HepG2 (cell line): Measurements from ENCODE around the gene COQ8B. TPM values are rescaled to one million over a fixed set of nuclear protein-coding genes. Genes with fewer than 3 reads are reported as not detected.

Experiments used
- DMAP1 ChIP-seq: IDR thresholded peaks from 2 replicates; pipeline ENCODE4 v1.6.1; 2016
- ELF3 ChIP-seq: IDR thresholded peaks from 2 replicates; pipeline ENCODE4 v1.6.1; 2016; ENCODE audit warnings: missing genetic modification reagents, missing compliant biosample characterization
- ELF4 ChIP-seq: sonication (generic); formaldehyde crosslinking; IDR thresholded peaks from 2 replicates; pipeline ENCODE4 v1.5.0; 2020; ENCODE audit warnings: missing genetic modification reagents, mild to moderate bottlenecking, moderate library complexity, borderline replicate concordance
- ETV6 ChIP-seq: sonication (generic); formaldehyde crosslinking; conservative IDR thresholded peaks from 2 replicates; pipeline ENCODE4 v1.4.0; 2020; ENCODE audit warnings: missing genetic modification reagents
- GATA4 ChIP-seq: sonication (generic); IDR thresholded peaks from 2 replicates; pipeline ENCODE4 v1.6.1; 2016; ENCODE audit warnings: antibody characterized with exemption, low read depth, borderline replicate concordance
- HMG20B ChIP-seq: conservative IDR thresholded peaks from 2 replicates; pipeline ENCODE4 v1.6.1; 2016; ENCODE audit warnings: missing genetic modification reagents, missing compliant biosample characterization
- KDM5B ChIP-seq: sonication (generic); formaldehyde crosslinking; IDR thresholded peaks from 2 replicates; pipeline ENCODE4 v1.4.0; 2020; ENCODE audit warnings: missing genetic modification reagents, mild to moderate bottlenecking, borderline replicate concordance
- MED1 ChIP-seq: sonication (generic); formaldehyde crosslinking; IDR thresholded peaks from 2 replicates; pipeline ENCODE4 v1.4.0; 2020; ENCODE audit warnings: missing genetic modification reagents
- MEIS1 ChIP-seq: sonication (generic); formaldehyde crosslinking; IDR thresholded peaks from 2 replicates; pipeline ENCODE4 v1.9.0; 2021; ENCODE audit warnings: mild to moderate bottlenecking, missing genetic modification reagents, moderate library complexity, borderline replicate concordance
- PBX2 ChIP-seq: IDR thresholded peaks from 2 replicates; pipeline ENCODE4 v1.6.1; 2016; ENCODE audit warnings: control low read depth
- PHF5A ChIP-seq: IDR thresholded peaks from one replicate; pipeline ENCODE4 v1.6.1; 2018; ENCODE audit warnings: low read depth, missing genetic modification reagents; ENCODE audit not compliant: unreplicated experiment
- PRDM10 ChIP-seq: sonication (generic); formaldehyde crosslinking; IDR thresholded peaks from 2 replicates; pipeline ENCODE4 v1.4.0; 2020; ENCODE audit warnings: low read depth, missing genetic modification reagents
- SNAPC5 ChIP-seq: sonication (generic); formaldehyde crosslinking; IDR thresholded peaks from 2 replicates; pipeline ENCODE4 v1.8.1; 2023; ENCODE audit warnings: mild to moderate bottlenecking, missing genetic modification reagents, borderline replicate concordance
- STAG1 ChIP-seq: sonication (generic); formaldehyde crosslinking; IDR thresholded peaks from 2 replicates; pipeline ENCODE4 v1.4.0; 2020; ENCODE audit warnings: missing genetic modification reagents
- TCF7 ChIP-seq: sonication (generic); IDR thresholded peaks from 2 replicates; pipeline ENCODE4 v1.6.1; 2016; ENCODE audit warnings: antibody characterized with exemption, low read depth
- ZFP1 ChIP-seq: IDR thresholded peaks from 2 replicates; pipeline ENCODE4 v1.6.1; 2016
- ZNF235 ChIP-seq: sonication (generic); formaldehyde crosslinking; IDR thresholded peaks from 2 replicates; pipeline ENCODE4 v1.8.1; 2023; ENCODE audit warnings: mild to moderate bottlenecking, missing genetic modification reagents, borderline replicate concordance
- ZNF263 ChIP-seq: sonication (generic); formaldehyde crosslinking; IDR thresholded peaks from 2 replicates; pipeline ENCODE4 v1.4.0; 2020; ENCODE audit warnings: missing genetic modification reagents
- ZNF629 ChIP-seq: sonication (generic); formaldehyde crosslinking; conservative IDR thresholded peaks from 2 replicates; pipeline ENCODE4 v1.5.0; 2020; ENCODE audit warnings: missing genetic modification reagents
- ZNF879 ChIP-seq: sonication (generic); formaldehyde crosslinking; IDR thresholded peaks from 2 replicates; pipeline ENCODE4 v1.8.1; 2023; ENCODE audit warnings: missing genetic modification reagents
- polyA plus RNA-seq, 8 experiments: library from polyadenylated mRNA; depleted of rRNA in 3 of 8; stranded (reverse) in 7 of 8; unstranded in 1 of 8; fragments of >200 nt; fragmentation: Illumina TruSeq in 4 of 8; extraction: Trizol in 4 of 8; gene quantifications; 2 replicates each; pipeline versions ENCODE4 v1.2.1 to v1.2.3, GENCODE V29; 2011 to 2016; ENCODE audit warnings: low read depth in 4 of 8, missing spikeins in 1 of 8, mixed read lengths in 1 of 8; ENCODE audit not compliant: insufficient read depth in 1 of 8
- total RNA-seq, 5 experiments: library from RNA; depleted of rRNA; stranded (reverse); fragments of >200 nt; fragmentation: Illumina TruSeq; extraction: Trizol; gene quantifications; 2 replicates each; pipeline ENCODE4 v1.2.3, GENCODE V29; 2016; ENCODE audit warnings: low read depth in 1 of 5
- TF ChIP-seq, protein P1 (sequence below): sonication (generic); formaldehyde crosslinking; IDR thresholded peaks from 2 replicates; pipeline ENCODE4 v1.9.0; 2021; ENCODE audit warnings: missing genetic modification reagents, borderline replicate concordance
- TF ChIP-seq, protein P2 (sequence below): sonication (generic); formaldehyde crosslinking; IDR thresholded peaks from 2 replicates; pipeline ENCODE4 v1.5.0; 2020; ENCODE audit warnings: missing genetic modification reagents, mild to moderate bottlenecking, borderline replicate concordance
- TF ChIP-seq, protein P3 (sequence below): sonication (generic); formaldehyde crosslinking; IDR thresholded peaks from 2 replicates; pipeline ENCODE4 v1.4.0; 2020; ENCODE audit warnings: mild to moderate bottlenecking, missing genetic modification reagents

COQ8B gene
- total and polyA plus RNA-seq, 2 of the 13 experiments (the other 11 are each of a cell fraction or from before 2014, with no cell fraction given) = 12.3 to 17.2 TPM

DNA sequence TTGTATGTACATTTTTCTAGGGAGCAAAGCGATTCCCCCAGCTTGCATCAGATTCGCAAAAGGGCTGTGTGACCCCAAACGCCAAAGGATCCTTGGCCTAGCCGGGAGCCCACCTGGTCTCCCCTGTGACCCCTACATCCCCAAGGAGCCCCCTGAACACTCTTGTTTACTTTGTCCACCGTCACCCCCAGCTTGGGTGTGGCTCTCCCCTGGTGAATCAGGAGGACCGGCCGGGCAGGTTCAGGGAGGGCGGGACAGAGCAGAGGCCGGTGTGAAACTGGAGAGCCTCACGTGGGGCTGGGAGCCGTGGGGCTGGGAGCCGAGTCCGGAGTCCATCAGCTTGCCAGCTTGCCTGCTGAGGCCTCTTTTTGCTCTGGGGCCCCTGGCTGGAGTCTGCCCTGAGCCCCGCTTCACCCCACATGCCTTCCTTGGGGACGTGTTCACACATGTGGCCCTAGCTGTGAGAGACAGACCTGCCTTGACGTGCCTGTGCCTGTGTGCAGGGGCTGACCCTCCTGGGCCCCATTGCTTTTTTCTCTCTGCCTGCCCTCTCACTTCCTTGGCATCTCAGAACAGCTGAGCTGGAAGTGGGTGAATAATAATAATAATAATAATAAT is 2.2 kb upstream of the COQ8B start (continued):
- TF ChIP-seq, protein P1, sequence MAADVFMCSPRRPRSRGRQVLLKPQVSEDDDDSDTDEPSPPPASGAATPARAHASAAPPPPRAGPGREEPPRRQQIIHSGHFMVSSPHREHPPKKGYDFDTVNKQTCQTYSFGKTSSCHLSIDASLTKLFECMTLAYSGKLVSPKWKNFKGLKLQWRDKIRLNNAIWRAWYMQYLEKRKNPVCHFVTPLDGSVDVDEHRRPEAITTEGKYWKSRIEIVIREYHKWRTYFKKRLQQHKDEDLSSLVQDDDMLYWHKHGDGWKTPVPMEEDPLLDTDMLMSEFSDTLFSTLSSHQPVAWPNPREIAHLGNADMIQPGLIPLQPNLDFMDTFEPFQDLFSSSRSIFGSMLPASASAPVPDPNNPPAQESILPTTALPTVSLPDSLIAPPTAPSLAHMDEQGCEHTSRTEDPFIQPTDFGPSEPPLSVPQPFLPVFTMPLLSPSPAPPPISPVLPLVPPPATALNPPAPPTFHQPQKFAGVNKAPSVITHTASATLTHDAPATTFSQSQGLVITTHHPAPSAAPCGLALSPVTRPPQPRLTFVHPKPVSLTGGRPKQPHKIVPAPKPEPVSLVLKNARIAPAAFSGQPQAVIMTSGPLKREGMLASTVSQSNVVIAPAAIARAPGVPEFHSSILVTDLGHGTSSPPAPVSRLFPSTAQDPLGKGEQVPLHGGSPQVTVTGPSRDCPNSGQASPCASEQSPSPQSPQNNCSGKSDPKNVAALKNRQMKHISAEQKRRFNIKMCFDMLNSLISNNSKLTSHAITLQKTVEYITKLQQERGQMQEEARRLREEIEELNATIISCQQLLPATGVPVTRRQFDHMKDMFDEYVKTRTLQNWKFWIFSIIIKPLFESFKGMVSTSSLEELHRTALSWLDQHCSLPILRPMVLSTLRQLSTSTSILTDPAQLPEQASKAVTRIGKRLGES = no peak
- no peak for TF ChIP-seq PHF5A (CRISPR knock-in tag)
- TF ChIP-seq PRDM10 = no peak
- no peak for TF ChIP-seq ZNF879 (CRISPR knock-in tag)
- no peak for TF ChIP-seq STAG1 (CRISPR knock-in tag)
- peak; percentile 46; the same call in 1 of the 2 replicates for TF ChIP-seq KDM5B (CRISPR knock-in tag)
- TF ChIP-seq, protein P2, sequence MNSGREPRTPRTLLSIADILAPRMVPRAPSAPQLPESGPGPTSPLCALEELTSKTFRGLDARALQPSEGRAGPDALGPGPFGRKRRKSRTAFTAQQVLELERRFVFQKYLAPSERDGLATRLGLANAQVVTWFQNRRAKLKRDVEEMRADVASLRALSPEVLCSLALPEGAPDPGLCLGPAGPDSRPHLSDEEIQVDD (CRISPR knock-in tag) = no peak
- TF ChIP-seq ZNF235 = 0 out of 2 replicates have a peak, but pooled peaks have one; percentile 12
- peak; percentile 72; the same call in 1 of the 2 replicates for TF ChIP-seq ZNF263 (CRISPR knock-in tag)
- TF ChIP-seq SNAPC5 (CRISPR knock-in tag) = no peak
- peak; percentile 85; the same call in 1 of the 2 replicates for TF ChIP-seq DMAP1 (CRISPR knock-in tag)
- TF ChIP-seq HMG20B = 0 out of 2 replicates have a peak, but pooled peaks have one; percentile 33
- no peak for TF ChIP-seq ZFP1
- TF ChIP-seq ELF4 = no peak
- TF ChIP-seq ELF3 (CRISPR knock-in tag) = peak; percentile 47; the same call in 1 of the 2 replicates
- TF ChIP-seq ETV6 (CRISPR knock-in tag) = no peak
- TF ChIP-seq, protein P3, sequence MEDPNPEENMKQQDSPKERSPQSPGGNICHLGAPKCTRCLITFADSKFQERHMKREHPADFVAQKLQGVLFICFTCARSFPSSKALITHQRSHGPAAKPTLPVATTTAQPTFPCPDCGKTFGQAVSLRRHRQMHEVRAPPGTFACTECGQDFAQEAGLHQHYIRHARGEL (CRISPR knock-in tag) = no peak
- no peak for TF ChIP-seq PBX2
- TF ChIP-seq GATA4 = no peak; the same call in 1 of the 2 replicates
- no peak for TF ChIP-seq ZNF629 (CRISPR knock-in tag)
- peak; percentile 67 for TF ChIP-seq MED1 (CRISPR knock-in tag)
- TF ChIP-seq TCF7 = no peak
- TF ChIP-seq MEIS1 (CRISPR knock-in tag) = peak; percentile 34; the same call in 1 of the 2 replicates
